ENCODE results near the gene ZFP64.

ZFP64 gene

DNA sequence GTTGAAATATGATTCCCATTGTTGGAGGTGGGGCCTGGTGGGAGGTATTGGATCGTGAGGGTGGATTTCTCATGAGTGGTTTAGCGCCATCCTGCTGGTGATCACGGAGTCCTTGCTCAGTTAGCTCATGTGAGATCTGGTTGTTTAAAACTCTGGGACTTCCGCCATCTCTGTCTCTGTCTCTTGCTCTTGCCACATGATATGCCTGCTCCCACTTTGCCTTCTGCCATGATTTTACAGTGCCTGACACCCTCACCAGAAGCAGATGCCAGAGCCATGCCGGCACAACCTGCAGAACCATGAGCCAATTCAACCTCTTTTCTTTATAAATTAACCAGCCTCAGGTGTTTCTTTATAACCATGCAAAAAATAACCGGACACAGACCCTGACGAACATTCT lies 44.7 kb upstream of the ZFP64 start:
- Histone ChIP-seq H3K9me3 (ENCODE audit: control insufficient read depth, insufficient read depth, low read length) (no peaks in the 10 kb centered on the region), H3K4me3 (ENCODE audit: low read length) (no peak overlapping the region)

DNA sequence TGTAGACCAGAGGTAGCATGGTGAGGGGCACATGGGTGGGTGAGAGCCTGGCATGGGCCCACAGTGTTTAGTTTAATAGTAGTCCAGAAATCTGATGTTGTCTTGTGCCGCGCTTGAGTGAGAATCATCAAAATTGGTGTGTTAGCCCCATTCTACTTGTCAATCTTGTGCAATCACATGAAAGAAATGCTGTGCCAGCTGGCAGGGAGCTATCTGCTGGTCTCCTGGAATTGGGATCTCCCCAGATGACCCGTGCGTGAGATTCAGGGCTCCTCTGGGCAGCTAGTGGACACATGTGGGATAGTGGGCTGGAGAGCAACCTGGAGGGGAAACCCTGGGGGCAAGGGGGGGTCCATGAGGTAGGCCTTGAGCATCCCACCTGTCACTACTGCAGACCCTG lies 43.5 kb upstream of the ZFP64 start:
- H3K9me3 ChIP-seq (ENCODE audit: control insufficient read depth, insufficient read depth, low read length) = no peaks in the 10 kb centered on the region
- no peaks in the 10 kb centered on the region for H3F3A ChIP-seq (ENCODE audit: control insufficient read depth, insufficient read depth)
- no peaks in the 10 kb centered on the region for H3K79me2 ChIP-seq (ENCODE audit: control insufficient read depth, low read length)
- no peaks in the 10 kb centered on the region for H3K36me3 ChIP-seq (ENCODE audit: control insufficient read depth, low read length)
- H4K20me1 ChIP-seq (ENCODE audit: control insufficient read depth, insufficient read depth, low read depth, low read length) = no peaks in the 10 kb centered on the region
- H3K9me2 ChIP-seq (replicated peaks; ENCODE audit: control insufficient read depth, low read length) = no peaks in the 10 kb centered on the region
- H3K4me2 ChIP-seq (ENCODE audit: low read length) = no peak overlapping the region
- TF ChIP-seq EZH2phosphoT487 (IDR thresholded peaks at IDR 0.05; ENCODE audit: borderline replicate concordance, low read length) = no peak
- TF ChIP-seq, protein P1, sequence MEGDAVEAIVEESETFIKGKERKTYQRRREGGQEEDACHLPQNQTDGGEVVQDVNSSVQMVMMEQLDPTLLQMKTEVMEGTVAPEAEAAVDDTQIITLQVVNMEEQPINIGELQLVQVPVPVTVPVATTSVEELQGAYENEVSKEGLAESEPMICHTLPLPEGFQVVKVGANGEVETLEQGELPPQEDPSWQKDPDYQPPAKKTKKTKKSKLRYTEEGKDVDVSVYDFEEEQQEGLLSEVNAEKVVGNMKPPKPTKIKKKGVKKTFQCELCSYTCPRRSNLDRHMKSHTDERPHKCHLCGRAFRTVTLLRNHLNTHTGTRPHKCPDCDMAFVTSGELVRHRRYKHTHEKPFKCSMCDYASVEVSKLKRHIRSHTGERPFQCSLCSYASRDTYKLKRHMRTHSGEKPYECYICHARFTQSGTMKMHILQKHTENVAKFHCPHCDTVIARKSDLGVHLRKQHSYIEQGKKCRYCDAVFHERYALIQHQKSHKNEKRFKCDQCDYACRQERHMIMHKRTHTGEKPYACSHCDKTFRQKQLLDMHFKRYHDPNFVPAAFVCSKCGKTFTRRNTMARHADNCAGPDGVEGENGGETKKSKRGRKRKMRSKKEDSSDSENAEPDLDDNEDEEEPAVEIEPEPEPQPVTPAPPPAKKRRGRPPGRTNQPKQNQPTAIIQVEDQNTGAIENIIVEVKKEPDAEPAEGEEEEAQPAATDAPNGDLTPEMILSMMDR (IDR thresholded peaks at IDR 0.05; ENCODE audit: low read depth, low read length, poor library complexity, severe bottlenecking) = no peak
- H3K4me1 ChIP-seq (ENCODE audit: control insufficient read depth, low read length) = no peaks in the 10 kb centered on the region
- H3K27me3 ChIP-seq (ENCODE audit: control insufficient read depth, low read length) = no peaks in the 10 kb centered on the region
- H3K27ac ChIP-seq (ENCODE audit: low read depth, low read length) = no peak overlapping the region
- no peak overlapping the region for H3K4me3 ChIP-seq (ENCODE audit: low read length)

More for the DNA sequence above, 44.7 kb upstream of the ZFP64 start:
- no peaks in the 10 kb centered on the region for H3F3A ChIP-seq (ENCODE audit: control insufficient read depth, insufficient read depth)
- no peaks in the 10 kb centered on the region for H3K36me3 ChIP-seq (ENCODE audit: control insufficient read depth, low read length)
- no peaks in the 10 kb centered on the region for H3K79me2 ChIP-seq (ENCODE audit: control insufficient read depth, low read length)
- H3K4me2 ChIP-seq (ENCODE audit: low read length) = no peak overlapping the region
- no peak overlapping the region for H3K27ac ChIP-seq (ENCODE audit: low read depth, low read length)
- no peaks in the 10 kb centered on the region for H3K4me1 ChIP-seq (ENCODE audit: control insufficient read depth, low read length)
- no peak for TF ChIP-seq EZH2phosphoT487 (IDR thresholded peaks at IDR 0.05; ENCODE audit: borderline replicate concordance, low read length)
- TF ChIP-seq, protein P1 (IDR thresholded peaks at IDR 0.05; ENCODE audit: low read depth, low read length, poor library complexity, severe bottlenecking) = no peak
- H3K27me3 ChIP-seq (ENCODE audit: control insufficient read depth, low read length) = no peaks in the 10 kb centered on the region
- H4K20me1 ChIP-seq (ENCODE audit: control insufficient read depth, insufficient read depth, low read depth, low read length) = no peaks in the 10 kb centered on the region
- no peaks in the 10 kb centered on the region for H3K9me2 ChIP-seq (replicated peaks; ENCODE audit: control insufficient read depth, low read length)

DNA sequence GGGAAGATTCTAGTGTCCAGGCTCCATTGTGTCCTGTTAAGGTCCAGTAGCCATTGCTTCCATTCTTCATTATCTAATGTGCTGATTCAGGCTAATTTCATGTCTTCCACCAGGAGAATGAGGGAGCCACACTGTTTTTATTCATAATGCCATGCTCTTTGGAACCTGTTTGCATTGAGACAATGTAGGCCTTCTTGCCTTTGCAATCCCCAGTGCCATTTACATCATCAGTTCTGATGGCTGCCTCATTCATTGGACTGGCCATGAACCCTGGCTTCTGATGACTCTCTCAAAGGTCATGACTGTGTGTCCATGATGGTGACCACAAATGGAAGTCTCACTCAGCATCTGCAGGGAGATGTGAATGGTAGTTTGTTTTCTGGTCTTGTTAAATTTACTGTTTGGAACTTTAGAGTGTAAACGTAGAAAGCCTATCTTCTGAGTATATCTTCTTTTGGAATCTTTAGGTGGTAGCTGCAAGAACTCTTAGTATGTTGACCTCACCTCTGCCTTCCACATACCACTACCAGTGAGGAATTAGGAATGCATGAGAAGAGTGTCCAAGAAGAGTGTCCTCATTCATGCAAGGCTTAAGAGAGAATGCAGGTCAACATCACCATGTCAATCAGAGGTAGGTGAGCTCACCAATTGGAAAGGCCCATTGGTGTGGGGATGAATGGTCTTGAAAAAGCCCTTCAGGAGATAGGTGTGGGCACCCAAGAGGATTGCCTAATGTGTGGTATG lies 42.9 kb upstream of the ZFP64 start:
- Histone ChIP-seq H3K36me3 (ENCODE audit: control insufficient read depth, low read length) (no peaks in the 10 kb centered on the region), H3F3A (ENCODE audit: control insufficient read depth, insufficient read depth) (no peaks in the 10 kb centered on the region), H3K4me2 (ENCODE audit: low read length) (no peak overlapping the region), H3K27ac (ENCODE audit: low read depth, low read length) (no peak overlapping the region), H4K20me1 (ENCODE audit: control insufficient read depth, insufficient read depth, low read depth, low read length) (no peaks in the 10 kb centered on the region), H3K4me1 (ENCODE audit: control insufficient read depth, low read length) (no peaks in the 10 kb centered on the region), H3K4me3 (ENCODE audit: low read length) (no peak overlapping the region), H3K9me2 (replicated peaks; ENCODE audit: control insufficient read depth, low read length) (no peaks in the 10 kb centered on the region), H3K27me3 (ENCODE audit: control insufficient read depth, low read length) (no peaks in the 10 kb centered on the region), H3K79me2 (ENCODE audit: control insufficient read depth, low read length) (no peaks in the 10 kb centered on the region), H3K9me3 (ENCODE audit: control insufficient read depth, insufficient read depth, low read length) (no peaks in the 10 kb centered on the region)
- TF ChIP-seq EZH2phosphoT487 (IDR thresholded peaks at IDR 0.05; ENCODE audit: borderline replicate concordance, low read length) = no peak
- TF ChIP-seq, protein P1 (IDR thresholded peaks at IDR 0.05; ENCODE audit: low read depth, low read length, poor library complexity, severe bottlenecking) = no peak
